DND-41 (cell line): ENCODE data around the gene PRCC.

Experiments used
- ATAC-seq: fragments of 200-7000 bp; cut with Tn5 transposase; 3 replicates; pipeline ENCODE4 v1.9.1; 2021; ENCODE audit warnings: low read depth; ENCODE audit not compliant: insufficient read depth
- DNase-seq: peaks from one replicate; pipeline ENCODE4 v3.0.0-alpha.2; 2020
- H2AFZ ChIP-seq: 2 replicates; pipeline ENCODE4 v1.6.0; 2012; ENCODE audit warnings: low read depth, low read length
- H3K27ac ChIP-seq: 2 replicates; pipeline ENCODE4 v1.5.1; 2012; ENCODE audit warnings: low read length, inconsistent platforms
- H3K27me3 ChIP-seq: fragments of 200-600 bp; sonication (generic); 2 replicates; pipeline ENCODE4 v1.6.0; 2012; ENCODE audit warnings: low read length, mild to moderate bottlenecking, inconsistent platforms; ENCODE audit not compliant: insufficient read depth, poor library complexity
- H3K36me3 ChIP-seq: 2 replicates; pipeline ENCODE4 v1.5.1; 2012; ENCODE audit warnings: low read length, inconsistent platforms; ENCODE audit not compliant: insufficient read depth
- H3K4me1 ChIP-seq: 2 replicates; pipeline ENCODE4 v1.5.1; 2012; ENCODE audit warnings: mild to moderate bottlenecking, low read length; ENCODE audit not compliant: insufficient read depth
- H3K4me2 ChIP-seq: 2 replicates; pipeline ENCODE4 v1.6.0; 2012; ENCODE audit warnings: mild to moderate bottlenecking, moderate library complexity, low read length, inconsistent platforms; ENCODE audit not compliant: insufficient read depth
- H3K4me3 ChIP-seq, 2 experiments: fragments of 200-600 bp in 1 of 2; shearing (Covaris generic) in 1 of 2; 2 replicates each; pipeline ENCODE4 v1.5.1; 2012 to 2016; ENCODE audit warnings: inconsistent platforms in 2 of 2, low read length in 2 of 2, mild to moderate bottlenecking in 2 of 2, low read depth in 1 of 2, moderate library complexity in 1 of 2
- H3K79me2 ChIP-seq: 2 replicates; pipeline ENCODE4 v1.6.0; 2012; ENCODE audit warnings: low read length, inconsistent platforms; ENCODE audit not compliant: insufficient read depth
- H3K9ac ChIP-seq: 2 replicates; pipeline ENCODE4 v1.6.0; 2012; ENCODE audit warnings: low read depth, mild to moderate bottlenecking, inconsistent platforms, low read length, moderate library complexity
- H3K9me3 ChIP-seq: 2 replicates; pipeline ENCODE4 v1.5.1; 2012; ENCODE audit warnings: low read length, moderate library complexity, mild to moderate bottlenecking, inconsistent platforms; ENCODE audit not compliant: insufficient read depth, severe bottlenecking
- H4K20me1 ChIP-seq: 2 replicates; pipeline ENCODE4 v1.6.0; 2012; ENCODE audit warnings: low read length; ENCODE audit not compliant: insufficient read depth
- EZH2 ChIP-seq: IDR thresholded peaks from 3 replicates; pipeline ENCODE4 v1.6.1; 2012; ENCODE audit warnings: borderline replicate concordance, low read depth, mild to moderate bottlenecking, moderate library complexity, low read length, inconsistent platforms; ENCODE audit not compliant: severe bottlenecking
- TF ChIP-seq, protein P1 (sequence below): IDR thresholded peaks from 2 replicates; pipeline ENCODE4 v1.5.1; 2012; ENCODE audit warnings: borderline replicate concordance, low read length, moderate library complexity, mild to moderate bottlenecking; ENCODE audit not compliant: poor library complexity, severe bottlenecking; ENCODE audit errors: extremely low read depth

Gene PRCC

DNA sequence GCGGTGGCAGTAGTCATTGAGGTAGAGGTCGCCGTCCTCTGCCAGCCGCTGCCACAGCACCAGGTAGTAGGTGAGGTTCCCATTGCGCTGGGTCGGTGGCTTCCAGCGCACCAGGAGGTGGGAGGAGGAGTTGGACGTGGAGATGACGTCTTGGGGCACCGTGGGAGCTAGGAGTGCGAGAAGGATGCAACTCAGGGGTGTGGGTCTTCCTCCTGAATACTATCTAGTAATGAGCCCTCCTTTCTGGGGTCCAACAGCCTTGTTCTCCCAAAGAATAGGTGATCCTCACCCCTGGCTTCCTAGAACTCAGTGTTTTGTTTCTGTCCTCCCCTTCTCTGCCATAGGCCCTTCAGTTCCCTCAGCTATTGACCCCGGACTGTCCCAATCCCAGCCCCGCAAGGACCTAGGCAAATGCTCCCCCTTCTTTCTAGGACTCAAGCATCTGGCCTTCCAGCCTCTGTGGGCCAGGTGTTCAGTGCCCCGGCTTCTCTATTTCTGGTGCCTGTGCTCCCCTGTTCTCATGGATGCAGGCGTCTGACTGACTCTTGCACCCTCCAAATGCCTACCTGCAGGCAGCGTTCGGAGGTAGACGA is 78.7 kb downstream of the PRCC start:
- Histone ChIP-seq H3K27me3 (peaks cover 5% of the 10 kb centered on the region), H3K4me1 (no peaks in the 10 kb centered on the region), H3K36me3 (no peaks in the 10 kb centered on the region), H3K27ac (no peak overlapping the region), H3K4me2 (no peak overlapping the region), H4K20me1 (peaks cover 5% of the 10 kb centered on the region; the same call in 1 of the 2 replicates), H3K4me3 (no peak overlapping the region), H3K79me2 (no peaks in the 10 kb centered on the region), H3K9me3 (no peaks in the 10 kb centered on the region), H3K9ac (no peak overlapping the region), H2AFZ (no peak overlapping the region)
- no peak for DNase-seq
- TF ChIP-seq EZH2 = no peak
- TF ChIP-seq, protein P1, sequence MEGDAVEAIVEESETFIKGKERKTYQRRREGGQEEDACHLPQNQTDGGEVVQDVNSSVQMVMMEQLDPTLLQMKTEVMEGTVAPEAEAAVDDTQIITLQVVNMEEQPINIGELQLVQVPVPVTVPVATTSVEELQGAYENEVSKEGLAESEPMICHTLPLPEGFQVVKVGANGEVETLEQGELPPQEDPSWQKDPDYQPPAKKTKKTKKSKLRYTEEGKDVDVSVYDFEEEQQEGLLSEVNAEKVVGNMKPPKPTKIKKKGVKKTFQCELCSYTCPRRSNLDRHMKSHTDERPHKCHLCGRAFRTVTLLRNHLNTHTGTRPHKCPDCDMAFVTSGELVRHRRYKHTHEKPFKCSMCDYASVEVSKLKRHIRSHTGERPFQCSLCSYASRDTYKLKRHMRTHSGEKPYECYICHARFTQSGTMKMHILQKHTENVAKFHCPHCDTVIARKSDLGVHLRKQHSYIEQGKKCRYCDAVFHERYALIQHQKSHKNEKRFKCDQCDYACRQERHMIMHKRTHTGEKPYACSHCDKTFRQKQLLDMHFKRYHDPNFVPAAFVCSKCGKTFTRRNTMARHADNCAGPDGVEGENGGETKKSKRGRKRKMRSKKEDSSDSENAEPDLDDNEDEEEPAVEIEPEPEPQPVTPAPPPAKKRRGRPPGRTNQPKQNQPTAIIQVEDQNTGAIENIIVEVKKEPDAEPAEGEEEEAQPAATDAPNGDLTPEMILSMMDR = no peak
- ATAC-seq = no peak

DNA sequence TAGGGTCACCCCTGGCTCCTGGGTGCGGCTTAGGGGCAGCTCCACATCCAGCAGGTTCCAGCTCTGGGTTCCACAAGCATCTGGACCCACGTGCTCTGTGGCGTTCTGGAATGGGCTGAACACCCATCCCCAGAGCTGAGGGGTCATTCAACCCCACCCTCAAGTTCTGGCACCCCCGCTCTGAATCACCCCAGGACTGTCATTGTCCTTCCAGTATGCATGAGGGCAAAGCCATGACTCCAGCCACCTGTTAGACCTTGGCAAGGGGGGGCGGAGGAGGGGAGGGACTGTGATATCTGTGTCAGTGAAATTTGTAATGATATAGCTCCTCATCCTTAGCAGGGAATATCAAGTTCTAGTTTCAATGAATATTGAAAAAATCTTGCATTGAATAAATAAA is 79.3 kb downstream of the PRCC start:
- Histone ChIP-seq H3K4me3 (no peak overlapping the region), H3K27ac (no peak overlapping the region), H3K36me3 (no peaks in the 10 kb centered on the region), H3K4me1 (no peaks in the 10 kb centered on the region), H3K9ac (no peak overlapping the region), H4K20me1 (peaks cover 5% of the 10 kb centered on the region; the same call in 1 of the 2 replicates), H3K79me2 (no peaks in the 10 kb centered on the region), H3K27me3 (peaks cover 5% of the 10 kb centered on the region), H2AFZ (no peak overlapping the region), H3K4me2 (no peak overlapping the region), H3K9me3 (no peaks in the 10 kb centered on the region)
- ATAC-seq (no peak), DNase-seq (no peak)
- TF ChIP-seq, protein P1 = no peak
- TF ChIP-seq EZH2 = no peak

DNA sequence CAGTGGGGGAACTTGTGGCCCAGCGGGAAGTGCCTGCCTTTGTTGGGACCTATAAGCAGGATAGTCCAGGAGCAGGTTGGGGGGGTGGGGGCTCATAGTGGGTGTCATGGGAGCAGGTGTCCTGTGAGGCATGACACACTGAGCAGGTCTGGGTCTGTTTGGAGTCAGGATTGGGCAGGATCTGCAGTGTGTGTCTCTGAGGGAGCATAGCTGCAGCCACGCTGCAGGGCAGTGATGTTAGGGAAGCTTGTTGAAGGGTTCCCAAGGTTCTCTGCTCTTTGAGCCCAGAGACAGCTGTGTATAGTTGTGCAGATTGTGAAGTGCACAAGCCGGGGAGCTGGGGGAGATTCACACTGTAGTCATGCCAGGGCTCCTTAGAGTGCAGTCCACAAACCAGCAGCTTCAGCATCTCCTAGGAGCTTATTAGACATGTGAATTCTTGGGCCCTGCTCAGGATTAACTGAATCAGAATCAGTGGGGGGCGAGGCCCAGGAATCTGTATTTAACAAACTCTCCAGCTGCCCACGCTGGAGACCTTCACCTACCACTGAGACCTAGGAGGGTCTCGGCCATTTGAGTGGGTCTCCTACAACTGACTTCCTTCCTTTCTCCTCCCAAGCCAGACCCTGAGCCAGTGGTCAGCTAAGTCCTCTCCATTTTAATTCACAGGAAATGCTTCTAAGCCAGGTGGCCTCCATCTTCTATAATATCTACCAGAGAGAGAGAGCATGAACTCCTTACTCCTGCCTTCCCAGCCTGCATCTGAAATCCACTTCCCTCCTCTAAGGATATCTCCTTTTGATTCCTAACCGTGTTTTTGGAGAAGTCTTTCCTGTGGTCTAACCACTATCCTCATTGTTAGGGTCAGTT is 80.5 kb downstream of the PRCC start:
- TF ChIP-seq, protein P1 = no peak
- TF ChIP-seq EZH2 = no peak
- no peak overlapping the region for H3K9ac ChIP-seq

More for the DNA sequence above, 80.5 kb downstream of the PRCC start:
- Histone ChIP-seq H3K9me3 (no peaks in the 10 kb centered on the region), H3K36me3 (no peaks in the 10 kb centered on the region), H3K27ac (no peak overlapping the region), H3K4me2 (no peak overlapping the region), H3K27me3 (peaks cover 5% of the 10 kb centered on the region), H4K20me1 (peaks cover 5% of the 10 kb centered on the region; the same call in 1 of the 2 replicates), H2AFZ (no peak overlapping the region), H3K4me3 (no peak overlapping the region), H3K4me1 (no peaks in the 10 kb centered on the region), H3K79me2 (no peaks in the 10 kb centered on the region)
- no peak for DNase-seq
- ATAC-seq = no peak
